ENCODE data around the gene MRPL4.

GRCh38 chr19:10305139-10305806 lies 53.3 kb downstream of the MRPL4 start:
- TF ChIP-seq SP1 (IDR thresholded peaks at IDR 0.05; ENCODE audit: low read depth, low read length): no peak
- no peak for TF ChIP-seq CTCF (IDR thresholded peaks at IDR 0.05 in 2 of 3, conservative IDR thresholded peaks at IDR 0.05 in 1 of 3; ENCODE audit: control insufficient read depth in 2 of 3, extremely low read depth in 1 of 3, insufficient read depth in 1 of 3, low read depth in 3 of 3, low read length in 3 of 3)

All from GM12878 (cell line).